OCI-LY7 (cell line): Measurements from ENCODE around the gene SETD3.

Experiments used
- EZH2phosphoT487 ChIP-seq: fragments of 200-600 bp; sonication (generic); IDR thresholded peaks from 2 replicates; pipeline ENCODE4 v1.6.1; 2018; ENCODE audit warnings: low read depth, borderline replicate concordance, mild to moderate bottlenecking, mixed run types, antibody characterized with exemption, low read length, moderate library complexity, mixed read lengths
- TF ChIP-seq, protein P1 (sequence below): fragments of 200-600 bp; sonication (generic); conservative IDR thresholded peaks from 2 replicates; pipeline ENCODE4 v1.5.1; 2014; ENCODE audit warnings: mild to moderate bottlenecking, antibody characterized with exemption, low read length, moderate library complexity, mixed read lengths

DNA sequence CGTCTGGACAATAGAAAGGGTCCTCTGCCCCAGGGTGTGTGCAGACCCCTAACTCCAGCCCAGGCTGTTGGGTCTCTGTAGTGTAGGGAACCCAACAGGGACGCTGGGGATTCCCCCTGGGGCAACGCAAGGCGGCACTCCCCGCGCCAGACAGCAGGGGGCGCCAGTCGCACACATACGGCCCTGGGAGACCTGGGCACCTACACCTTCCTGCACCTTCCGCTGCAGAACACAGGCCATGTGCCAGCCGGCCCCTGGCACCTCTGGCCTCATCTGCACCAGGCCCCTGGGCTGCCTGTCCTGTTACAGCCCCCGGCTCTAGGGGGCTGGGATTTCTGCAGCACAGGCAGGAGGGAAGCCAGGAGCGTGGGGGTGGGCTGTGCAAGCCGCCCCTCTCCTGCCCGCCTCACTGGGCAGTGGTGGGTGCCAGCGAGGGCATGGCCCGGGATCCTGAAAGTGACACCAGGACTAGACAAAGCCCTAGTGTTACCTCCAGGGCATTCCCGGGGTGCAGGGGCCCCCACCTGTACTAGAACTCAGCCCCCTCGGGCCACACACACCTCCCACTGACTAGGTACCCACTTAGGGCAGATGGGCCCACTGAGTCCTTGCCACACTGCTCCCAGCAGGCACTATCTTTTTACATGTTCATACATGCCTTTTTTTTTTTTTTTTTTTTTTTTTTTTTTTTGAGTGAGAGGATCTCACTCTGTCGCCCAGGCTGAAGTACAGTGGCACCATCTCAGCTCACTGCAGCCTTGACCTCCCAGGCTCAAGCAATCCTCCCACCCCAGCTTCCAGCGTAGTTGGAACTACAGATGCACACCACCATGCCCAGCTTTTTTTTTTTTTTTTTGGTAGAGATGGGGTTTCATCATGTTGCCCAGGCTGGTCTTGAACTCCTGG lies 38.0 kb upstream of the SETD3 start:
- TF ChIP-seq, protein P1, sequence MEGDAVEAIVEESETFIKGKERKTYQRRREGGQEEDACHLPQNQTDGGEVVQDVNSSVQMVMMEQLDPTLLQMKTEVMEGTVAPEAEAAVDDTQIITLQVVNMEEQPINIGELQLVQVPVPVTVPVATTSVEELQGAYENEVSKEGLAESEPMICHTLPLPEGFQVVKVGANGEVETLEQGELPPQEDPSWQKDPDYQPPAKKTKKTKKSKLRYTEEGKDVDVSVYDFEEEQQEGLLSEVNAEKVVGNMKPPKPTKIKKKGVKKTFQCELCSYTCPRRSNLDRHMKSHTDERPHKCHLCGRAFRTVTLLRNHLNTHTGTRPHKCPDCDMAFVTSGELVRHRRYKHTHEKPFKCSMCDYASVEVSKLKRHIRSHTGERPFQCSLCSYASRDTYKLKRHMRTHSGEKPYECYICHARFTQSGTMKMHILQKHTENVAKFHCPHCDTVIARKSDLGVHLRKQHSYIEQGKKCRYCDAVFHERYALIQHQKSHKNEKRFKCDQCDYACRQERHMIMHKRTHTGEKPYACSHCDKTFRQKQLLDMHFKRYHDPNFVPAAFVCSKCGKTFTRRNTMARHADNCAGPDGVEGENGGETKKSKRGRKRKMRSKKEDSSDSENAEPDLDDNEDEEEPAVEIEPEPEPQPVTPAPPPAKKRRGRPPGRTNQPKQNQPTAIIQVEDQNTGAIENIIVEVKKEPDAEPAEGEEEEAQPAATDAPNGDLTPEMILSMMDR = peak; percentile 86
- no peak for TF ChIP-seq EZH2phosphoT487
